ENCODE results near the gene TCF7L1.

DNA sequence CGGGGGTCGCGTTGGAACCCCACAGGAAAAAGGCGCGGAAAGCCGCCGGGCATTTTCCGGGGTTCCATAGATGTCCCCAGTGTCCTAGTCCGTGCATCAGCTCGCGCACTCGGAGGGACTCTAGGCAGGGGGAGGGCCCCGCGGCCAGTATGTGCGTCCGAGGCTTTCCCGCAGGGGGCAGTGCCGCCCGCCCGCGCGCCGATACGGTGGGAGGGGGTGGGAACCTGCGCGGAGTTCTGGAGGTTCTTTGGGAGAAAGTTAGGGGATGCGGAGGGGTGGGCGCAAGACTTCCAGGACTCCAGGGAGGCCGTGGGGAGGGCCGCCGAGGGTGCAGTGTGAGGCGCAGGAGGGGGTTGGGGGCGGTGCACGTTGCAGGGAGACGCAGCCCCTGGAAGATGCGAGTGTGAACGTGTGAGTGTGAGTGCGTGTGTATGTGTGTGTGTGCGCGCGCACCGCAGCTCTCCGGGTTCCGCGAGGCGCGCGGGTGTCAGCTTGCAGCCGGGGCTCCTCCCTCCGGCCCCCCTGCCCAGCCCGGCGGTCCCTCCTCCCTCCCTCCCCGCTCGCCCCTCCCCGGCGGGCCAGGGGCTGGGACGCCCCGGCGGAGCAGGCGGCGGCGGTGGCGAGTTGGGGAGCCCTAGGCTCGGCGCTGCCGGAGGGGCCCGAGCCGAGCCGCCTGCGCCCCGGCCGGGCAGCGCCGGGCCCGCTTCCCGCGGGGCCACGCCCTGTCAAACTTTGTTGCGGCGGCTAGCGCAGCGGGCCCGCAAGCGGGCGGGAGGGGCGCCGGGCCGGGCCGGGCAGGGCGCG is at the start of gene TCF7L1:
- no peak for TF ChIP-seq POLR2A (IDR thresholded peaks at IDR 0.05; ENCODE audit: low read length)
- no peak for TF ChIP-seq GATA1 (IDR thresholded peaks at IDR 0.05; ENCODE audit: low read depth, low read length)

All from erythroblast (primary cell).